ENCODE results near the gene RSPH6A. TPM values are rescaled to one million over a fixed set of nuclear protein-coding genes. Genes with fewer than 3 reads are reported as not detected.

Gene RSPH6A
- total RNA-seq, 4 donors from 2014 or later = not detected

- WGBS, 2 donors = 86 to 89% methylated on average over 6 of the region's 6 CpGs
- intact Hi-C loops (cut with DNase I; ENCODE audit: low total_unique reads) = no loop called here
- H3K4me3 ChIP-seq (ENCODE audit: low read depth, poor library complexity, severe bottlenecking) = no peak overlapping the region
- no peak for DNase-seq (ENCODE audit: low spot score in 2 of 2)
- TF ChIP-seq CTCF (IDR thresholded peaks at IDR 0.05) (no peak), POLR2A (IDR thresholded peaks at IDR 0.05) (no peak)
Measured at GRCh38 chr19:45819769-45820168, 4.7 kb upstream of the RSPH6A start.

GRCh38 chr19:45817725-45818301, 2.7 kb upstream of the RSPH6A start:
- 60 to 75% methylated on average over 11 to 19 of the region's 19 CpGs for WGBS, 2 donors
- intact Hi-C loops (cut with DNase I; ENCODE audit: low total_unique reads) = no loop called here
- no peak overlapping the region for H3K4me3 ChIP-seq (ENCODE audit: low read depth, poor library complexity, severe bottlenecking)
- no peak for DNase-seq (ENCODE audit: low spot score in 2 of 2)
- TF ChIP-seq CTCF (IDR thresholded peaks at IDR 0.05) (no peak), POLR2A (IDR thresholded peaks at IDR 0.05) (no peak)

GRCh38 chr19:45817010-45817724, 2.1 kb upstream of the RSPH6A start:
- TF ChIP-seq POLR2A (IDR thresholded peaks at IDR 0.05) (no peak), CTCF (IDR thresholded peaks at IDR 0.05) (peak in 1 of 3 donors; percentile 61)
- WGBS, 2 donors = 14 to 22% methylated on average over 22 of the region's 24 CpGs
- H3K4me3 ChIP-seq (ENCODE audit: low read depth, poor library complexity, severe bottlenecking) = no peak overlapping the region
- intact Hi-C loops (cut with DNase I; ENCODE audit: low total_unique reads) = no loop called here
- peak; percentile 86 to 98 for DNase-seq (ENCODE audit: low spot score in 2 of 2)

GRCh38 chr19:45816236-45817009, 1.3 kb upstream of the RSPH6A start:
- DNase-seq (ENCODE audit: low spot score in 2 of 2) = no peak
- TF ChIP-seq CTCF (IDR thresholded peaks at IDR 0.05) (no peak), POLR2A (IDR thresholded peaks at IDR 0.05) (no peak)
- intact Hi-C loops (cut with DNase I; ENCODE audit: low total_unique reads) = no loop called here

GRCh38 chr19:45815481-45816216, 541 bp upstream of the RSPH6A start:
- TF ChIP-seq POLR2A (IDR thresholded peaks at IDR 0.05) (no peak), CTCF (IDR thresholded peaks at IDR 0.05) (no peak)
- no peak overlapping the region for H3K4me3 ChIP-seq (ENCODE audit: low read depth, poor library complexity, severe bottlenecking)
- 46 to 55% methylated on average over 39 of the region's 44 CpGs for WGBS, 2 donors
- intact Hi-C loops (cut with DNase I; ENCODE audit: low total_unique reads) = no loop called here
- DNase-seq (ENCODE audit: low spot score in 2 of 2) = no peak

More at GRCh38 chr19:45816236-45817009, 1.3 kb upstream of the RSPH6A start:
- WGBS, 2 donors = 81% methylated on average over 15 to 17 of the region's 18 CpGs
- no peak overlapping the region for H3K4me3 ChIP-seq (ENCODE audit: low read depth, poor library complexity, severe bottlenecking)

Data from lower leg skin (tissue), 4 donors.